OCI-LY7 (cell line): ENCODE measurements around the gene GAS7. TPM values are rescaled to one million over a fixed set of nuclear protein-coding genes. Genes with fewer than 3 reads are reported as not detected.

Experiments
- BruUV-seq: library from RNA; stranded (reverse); fragments of 400-500 nt; replicated peaks from 2 replicates; lab custom pipeline; 2021; lab: Mats Ljungman, UMichigan
- CTCF ChIA-PET: fragments of 300-600 bp; sonication (Branson Sonifier 250); formaldehyde crosslinking; loops from one replicate; lab custom pipeline; 2022; ENCODE audit warnings: antibody characterized with exemption; ENCODE audit not compliant: unreplicated experiment; lab: Charles Lee
- POLR2A ChIA-PET: fragments of 300-600 bp; sonication (Branson Sonifier 250); formaldehyde crosslinking; loops from one replicate; lab custom pipeline; 2022; ENCODE audit warnings: antibody characterized with exemption; lab: Charles Lee
- DNase-seq: peaks from one replicate; pipeline ENCODE4 v3.0.0-alpha.2; 2015; ENCODE audit warnings: low spot score
- H2AFZ ChIP-seq: fragments of 200-600 bp; sonication (generic), shearing (Covaris generic); 2 replicates; pipeline ENCODE4 v1.6.1; 2014; ENCODE audit warnings: mild to moderate bottlenecking, antibody characterized with exemption, low read length, moderate library complexity
- H3K27ac ChIP-seq: fragments of 200-600 bp; sonication (generic); 2 replicates; pipeline ENCODE4 v1.5.1; 2014; ENCODE audit warnings: mixed run types, low read depth, mild to moderate bottlenecking, moderate library complexity, low read length, inconsistent platforms; ENCODE audit not compliant: poor library complexity, severe bottlenecking
- H3K36me3 ChIP-seq: fragments of 200-600 bp; sonication (generic); 2 replicates; pipeline ENCODE4 v1.6.1; 2014; ENCODE audit warnings: mild to moderate bottlenecking, antibody characterized with exemption, low read length, moderate library complexity, mixed read lengths; ENCODE audit not compliant: insufficient read depth
- H3K4me1 ChIP-seq: fragments of 200-600 bp; sonication (generic); 2 replicates; pipeline ENCODE4 v1.5.1; 2014; ENCODE audit warnings: mild to moderate bottlenecking, low read length; ENCODE audit not compliant: insufficient read depth, poor library complexity, severe bottlenecking
- H3K4me2 ChIP-seq: fragments of 200-600 bp; sonication (generic); 2 replicates; pipeline ENCODE4 v1.6.1; 2014; ENCODE audit warnings: mild to moderate bottlenecking, low read length
- H3K4me3 ChIP-seq: fragments of 200-600 bp; sonication (generic); 2 replicates; pipeline ENCODE4 v1.5.1; 2014; ENCODE audit warnings: mild to moderate bottlenecking, low read depth, low read length; ENCODE audit not compliant: poor library complexity, severe bottlenecking
- H3K79me2 ChIP-seq: fragments of 200-600 bp; sonication (generic); 2 replicates; pipeline ENCODE4 v1.6.1; 2016; ENCODE audit warnings: low read depth, mild to moderate bottlenecking, low read length, moderate library complexity, mixed read lengths; ENCODE audit not compliant: insufficient read depth
- H3K9me2 ChIP-seq: fragments of 200-600 bp; sonication (generic); 2 replicates; pipeline ENCODE4 v1.6.1; 2016; ENCODE audit warnings: mild to moderate bottlenecking, low read length, mixed read lengths; ENCODE audit not compliant: insufficient read depth
- H3K9me3 ChIP-seq: fragments of 200-600 bp; sonication (generic); 2 replicates; pipeline ENCODE4 v1.6.1; 2014; ENCODE audit warnings: mild to moderate bottlenecking, mixed run types, low read length, mixed read lengths
- H4K20me1 ChIP-seq: fragments of 200-600 bp; sonication (generic); 2 replicates; pipeline ENCODE4 v1.6.1; 2014; ENCODE audit warnings: mild to moderate bottlenecking, antibody characterized with exemption, low read length, moderate library complexity, mixed read lengths; ENCODE audit not compliant: insufficient read depth
- EZH2phosphoT487 ChIP-seq: fragments of 200-600 bp; sonication (generic); IDR thresholded peaks from 2 replicates; pipeline ENCODE4 v1.6.1; 2018; ENCODE audit warnings: low read depth, borderline replicate concordance, mild to moderate bottlenecking, mixed run types, antibody characterized with exemption, low read length, moderate library complexity, mixed read lengths
- intact Hi-C: fragments of 100-400 bp; cut with micrococcal nuclease; formaldehyde crosslinking; loops from one replicate; pipeline ENCODE4 v1.10.0; 2022; ENCODE audit not compliant: unreplicated experiment
- total RNA-seq, 2 experiments: library from RNA; depleted of rRNA in 1 of 2; stranded (reverse); fragments of >200 nt in 1 of 2; shearing (Covaris generic) in 1 of 2; gene quantifications; 2 replicates each; pipeline ENCODE4 v1.2.3, GENCODE V29; 2014 to 2022
- TF ChIP-seq, protein P1 (sequence below): fragments of 200-600 bp; sonication (generic); conservative IDR thresholded peaks from 2 replicates; pipeline ENCODE4 v1.5.1; 2014; ENCODE audit warnings: mild to moderate bottlenecking, antibody characterized with exemption, low read length, moderate library complexity, mixed read lengths

GAS7 gene
- total RNA-seq, 2 experiments from 2014 or later, result 1.5 TPM; not detected in 1

DNA sequence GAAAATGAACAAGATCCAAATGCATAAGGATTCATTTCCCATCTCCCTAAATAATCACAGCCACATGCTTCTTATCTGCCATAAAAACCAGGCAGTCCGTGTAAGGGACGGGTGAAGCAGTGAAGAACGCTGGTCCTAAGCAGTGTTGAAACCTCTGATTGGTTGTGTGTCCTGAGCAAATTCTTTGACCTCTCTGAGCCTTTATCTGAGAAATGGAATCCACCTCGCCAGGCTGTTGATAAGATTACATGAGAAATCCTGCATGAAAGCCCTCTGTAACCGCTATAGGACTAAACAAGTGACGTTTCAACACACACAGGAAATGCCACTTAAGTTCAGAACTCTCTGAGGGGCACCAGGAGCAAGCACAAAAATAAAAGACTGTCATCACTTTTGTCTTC is 26.8 kb downstream of the GAS7 start:
- no peaks in the 10 kb centered on the region for H4K20me1 ChIP-seq
- H3K4me1 ChIP-seq, result no peaks in the 10 kb centered on the region
- POLR2A ChIA-PET, result no interaction called here
- no peak for DNase-seq
- no peak overlapping the region for H3K4me2 ChIP-seq
- no peaks in the 10 kb centered on the region for H3K9me2 ChIP-seq
- no peaks in the 10 kb centered on the region for H3K36me3 ChIP-seq
- H2AFZ ChIP-seq, result no peak overlapping the region
- TF ChIP-seq, protein P1, sequence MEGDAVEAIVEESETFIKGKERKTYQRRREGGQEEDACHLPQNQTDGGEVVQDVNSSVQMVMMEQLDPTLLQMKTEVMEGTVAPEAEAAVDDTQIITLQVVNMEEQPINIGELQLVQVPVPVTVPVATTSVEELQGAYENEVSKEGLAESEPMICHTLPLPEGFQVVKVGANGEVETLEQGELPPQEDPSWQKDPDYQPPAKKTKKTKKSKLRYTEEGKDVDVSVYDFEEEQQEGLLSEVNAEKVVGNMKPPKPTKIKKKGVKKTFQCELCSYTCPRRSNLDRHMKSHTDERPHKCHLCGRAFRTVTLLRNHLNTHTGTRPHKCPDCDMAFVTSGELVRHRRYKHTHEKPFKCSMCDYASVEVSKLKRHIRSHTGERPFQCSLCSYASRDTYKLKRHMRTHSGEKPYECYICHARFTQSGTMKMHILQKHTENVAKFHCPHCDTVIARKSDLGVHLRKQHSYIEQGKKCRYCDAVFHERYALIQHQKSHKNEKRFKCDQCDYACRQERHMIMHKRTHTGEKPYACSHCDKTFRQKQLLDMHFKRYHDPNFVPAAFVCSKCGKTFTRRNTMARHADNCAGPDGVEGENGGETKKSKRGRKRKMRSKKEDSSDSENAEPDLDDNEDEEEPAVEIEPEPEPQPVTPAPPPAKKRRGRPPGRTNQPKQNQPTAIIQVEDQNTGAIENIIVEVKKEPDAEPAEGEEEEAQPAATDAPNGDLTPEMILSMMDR, result no peak
- no peak for TF ChIP-seq EZH2phosphoT487
- no peak overlapping the region for H3K27ac ChIP-seq
- intact Hi-C loops, result no loop called here
- CTCF ChIA-PET, result no interaction called here
- no TSS peak for BruUV-seq
- no peaks in the 10 kb centered on the region for H3K79me2 ChIP-seq
- H3K4me3 ChIP-seq, result no peak overlapping the region
- H3K9me3 ChIP-seq, result no peaks in the 10 kb centered on the region

DNA sequence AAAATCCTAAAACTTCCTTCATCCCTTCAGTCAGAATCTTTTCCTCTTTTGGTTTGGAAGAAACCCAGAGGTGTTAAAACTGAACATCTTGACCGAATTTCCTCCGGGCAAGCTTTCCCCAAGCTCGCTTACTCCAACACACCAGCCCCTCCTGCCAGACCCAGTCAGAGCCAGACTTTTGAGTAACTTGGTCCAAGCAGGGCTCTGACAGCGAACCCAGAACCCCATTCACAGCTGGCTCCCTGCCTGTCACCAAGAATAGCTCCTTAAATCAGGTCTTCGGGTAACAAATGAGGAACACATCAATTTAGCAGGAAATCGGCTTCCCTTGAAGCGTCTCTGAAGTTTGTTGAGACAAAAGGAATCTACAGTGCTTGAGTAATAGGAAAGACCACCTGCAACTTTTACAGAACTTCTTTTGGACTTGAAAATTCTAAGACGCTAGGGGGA is 27.3 kb downstream of the GAS7 start:
- CTCF ChIA-PET, result no interaction called here
- Histone ChIP-seq H3K9me2 (no peaks in the 10 kb centered on the region), H3K4me2 (no peak overlapping the region), H3K27ac (no peak overlapping the region), H2AFZ (no peak overlapping the region), H3K79me2 (no peaks in the 10 kb centered on the region), H4K20me1 (no peaks in the 10 kb centered on the region), H3K9me3 (no peaks in the 10 kb centered on the region), H3K36me3 (no peaks in the 10 kb centered on the region), H3K4me3 (no peak overlapping the region), H3K4me1 (no peaks in the 10 kb centered on the region)
- BruUV-seq, result no TSS peak
- DNase-seq, result no peak
- intact Hi-C loops, result no loop called here
- POLR2A ChIA-PET, result no interaction called here
- TF ChIP-seq, protein P1, result no peak
- no peak for TF ChIP-seq EZH2phosphoT487

DNA sequence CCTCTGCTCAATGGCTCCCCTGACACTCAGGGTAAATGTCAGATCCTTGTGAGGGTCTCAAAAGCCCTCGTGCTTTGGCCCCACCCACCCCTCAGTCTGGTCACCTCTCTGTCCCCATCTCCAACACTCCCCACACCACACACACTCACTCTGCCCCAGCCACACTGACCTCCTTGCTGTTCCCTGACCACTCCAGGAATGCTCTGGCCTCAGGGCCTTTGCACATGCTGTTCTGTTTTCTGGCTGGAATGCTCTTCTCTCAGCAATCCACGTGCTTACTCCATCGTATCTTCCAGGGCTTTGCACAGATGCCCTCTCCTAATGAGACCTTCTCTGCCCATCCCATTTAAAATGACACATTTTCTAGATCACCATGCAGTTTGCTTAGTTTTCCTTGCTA is 28.2 kb downstream of the GAS7 start:
- intact Hi-C loops, result no loop called here

More for the DNA sequence above, 28.2 kb downstream of the GAS7 start:
- DNase-seq, result no peak
- no peaks in the 10 kb centered on the region for H3K4me1 ChIP-seq
- no peak overlapping the region for H3K4me2 ChIP-seq
- no peaks in the 10 kb centered on the region for H3K36me3 ChIP-seq
- no peaks in the 10 kb centered on the region for H3K9me3 ChIP-seq
- no peaks in the 10 kb centered on the region for H3K9me2 ChIP-seq
- CTCF ChIA-PET, result no interaction called here
- no peaks in the 10 kb centered on the region for H3K79me2 ChIP-seq
- no peaks in the 10 kb centered on the region for H4K20me1 ChIP-seq
- no peak overlapping the region for H3K4me3 ChIP-seq
- H3K27ac ChIP-seq, result no peak overlapping the region
- POLR2A ChIA-PET, result interaction anchor here (0.7 kb wide), 1 partner anchor 387 kb away, joined by 3 read pairs; no protein-coding TSS in a partner anchor
- TF ChIP-seq EZH2phosphoT487, result no peak
- TF ChIP-seq, protein P1, result no peak
- H2AFZ ChIP-seq, result no peak overlapping the region
- BruUV-seq, result no TSS peak
